CD4-positive, alpha-beta T cell treated with Interleukin-21 for 1 hour (primary cell): ENCODE measurements around the gene SPTA1.
"Not testable (repeated sequence)": the region's sequence is repeated elsewhere in the genome, so short reads cannot be mapped to it uniquely, and the experiment has no call there.

Source experiments
- DNase-seq: peaks from one replicate; pipeline ENCODE4 v3.0.0-alpha.2; 2020

The SPTA1 gene

GRCh38 chr1:158686111-158687009, at the start of gene SPTA1:
TSS of gene SPTA1 (minus strand) at chr1:158686715. CDS start at chr1:158686517, 198 bp downstream.
- DNase-seq = no peak

GRCh38 chr1:158735848-158736247, 49.3 kb upstream of the SPTA1 start:
- no peak for DNase-seq

GRCh38 chr1:158732524-158732923, 46.0 kb upstream of the SPTA1 start:
- no peak for DNase-seq

- DNase-seq = no peak
Observed at GRCh38 chr1:158731707-158732106, 45.2 kb upstream of the SPTA1 start.

- no peak for DNase-seq
Observed at GRCh38 chr1:158730453-158730852, 43.9 kb upstream of the SPTA1 start.

- no peak for DNase-seq
Observed at GRCh38 chr1:158728510-158729225, 42.2 kb upstream of the SPTA1 start.

- DNase-seq = no peak
Observed at GRCh38 chr1:158724442-158724841, 37.9 kb upstream of the SPTA1 start.

- no peak for DNase-seq
Observed at GRCh38 chr1:158720620-158721019, 34.1 kb upstream of the SPTA1 start, which contains the start of gene OR6K3. TSS of gene OR6K3 (minus strand) at chr1:158720720. CDS start at chr1:158718115, 2,605 bp downstream.

GRCh38 chr1:158719664-158720063, 33.1 kb upstream of the SPTA1 start:
- DNase-seq = no peak

- no peak for DNase-seq
Observed at GRCh38 chr1:158717344-158717743, 30.8 kb upstream of the SPTA1 start.

GRCh38 chr1:158716335-158716734, 29.8 kb upstream of the SPTA1 start:
- no peak for DNase-seq

GRCh38 chr1:158714754-158715153, 28.2 kb upstream of the SPTA1 start:
- DNase-seq = no peak

GRCh38 chr1:158711098-158711497, 24.6 kb upstream of the SPTA1 start:
- DNase-seq = no peak

- DNase-seq = no peak
Observed at GRCh38 chr1:158706096-158706495, 19.6 kb upstream of the SPTA1 start.

GRCh38 chr1:158700552-158700951, 14.0 kb upstream of the SPTA1 start, which contains the start of gene OR6K2:
TSS of gene OR6K2 (minus strand) at chr1:158700652. CDS start at chr1:158700652, 0 bp downstream.
- no peak for DNase-seq

GRCh38 chr1:158694596-158694995, 8.1 kb upstream of the SPTA1 start:
- no peak for DNase-seq

- DNase-seq = no peak
Observed at GRCh38 chr1:158692356-158692755, 5.8 kb upstream of the SPTA1 start.

GRCh38 chr1:158691907-158692306, 5.4 kb upstream of the SPTA1 start:
- DNase-seq = no peak

- DNase-seq = not testable (repeated sequence)
Observed at GRCh38 chr1:158691149-158691548, 4.6 kb upstream of the SPTA1 start.

GRCh38 chr1:158689875-158690274, 3.4 kb upstream of the SPTA1 start:
- DNase-seq = no peak

- no peak for DNase-seq
Observed at GRCh38 chr1:158689110-158689509, 2.6 kb upstream of the SPTA1 start.

GRCh38 chr1:158688343-158688742, 1.8 kb upstream of the SPTA1 start:
- not testable (repeated sequence) for DNase-seq

- DNase-seq = no peak
Observed at GRCh38 chr1:158687037-158687436, 522 bp upstream of the SPTA1 start.

GRCh38 chr1:158685085-158685484, 1.4 kb downstream of the SPTA1 start:
- no peak for DNase-seq
